ENCODE measurements around the gene ZBTB16.

GRCh38 chr11:114054806-114055205, 4.7 kb upstream of the ZBTB16 start:
- TF ChIP-seq FOXM1 (IDR thresholded peaks at IDR 0.05; ENCODE audit: borderline replicate concordance) (no peak), ZNF384 (IDR thresholded peaks at IDR 0.05) (no peak), BHLHE40 (IDR thresholded peaks at IDR 0.05; ENCODE audit: borderline replicate concordance) (no peak), L3MBTL2 (conservative IDR thresholded peaks at IDR 0.05) (no peak), NFRKB (IDR thresholded peaks at IDR 0.05) (no peak), PKNOX1 (IDR thresholded peaks at IDR 0.05) (no peak), SP1 (IDR thresholded peaks at IDR 0.05) (no peak), HDGF (IDR thresholded peaks at IDR 0.05; ENCODE audit: borderline replicate concordance) (no peak), FOXA1 (IDR thresholded peaks at IDR 0.05) (no peak)

Measured in HEK293T (cell line).